ENCODE measurements around the gene NHEJ1. TPM values are rescaled to one million over a fixed set of nuclear protein-coding genes. Genes with fewer than 3 reads are reported as not detected.

The NHEJ1 gene
- polyA plus RNA-seq, 10 donors = 11.6 to 16.2 (median 14.1) TPM

GRCh38 chr2:219125886-219126270, 34.7 kb downstream of the NHEJ1 start:
- no peak for DNase-seq

DNA sequence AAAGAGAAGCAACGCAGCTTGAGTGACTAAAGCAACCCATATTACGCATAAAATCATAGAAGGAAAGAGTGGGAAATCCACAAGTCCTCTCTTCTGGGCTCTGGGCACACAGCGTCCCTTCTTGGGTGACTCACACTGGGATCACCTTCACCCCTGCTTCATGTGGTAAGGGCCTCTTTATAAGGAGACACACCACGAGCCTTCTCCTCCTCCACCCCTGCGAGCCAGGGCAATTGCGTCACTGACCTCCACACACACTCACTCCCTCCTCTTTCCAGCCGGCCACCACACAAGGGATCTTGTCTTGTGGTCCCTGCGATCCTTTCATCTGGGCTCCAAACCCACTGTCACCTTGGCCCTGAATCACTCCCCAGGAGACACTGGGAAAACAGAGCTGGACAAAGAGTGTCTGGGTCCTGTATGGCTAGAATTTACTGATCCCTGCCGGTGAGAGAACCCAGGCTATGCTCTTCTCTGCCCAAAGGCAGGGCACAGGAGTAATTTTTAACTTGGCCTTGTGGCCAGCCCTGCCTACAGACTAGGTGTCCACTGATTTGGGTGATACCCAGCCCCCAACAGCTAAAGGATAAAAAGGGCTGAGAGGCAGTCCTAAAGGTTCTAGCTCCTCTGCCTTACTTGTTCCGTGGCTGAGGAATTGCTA, 35.3 kb downstream of the NHEJ1 start:
- peak in 1 of 3 donors; percentile 4 for DNase-seq

GRCh38 chr2:219124381-219125110, 36.1 kb downstream of the NHEJ1 start:
- no peak for DNase-seq

DNA sequence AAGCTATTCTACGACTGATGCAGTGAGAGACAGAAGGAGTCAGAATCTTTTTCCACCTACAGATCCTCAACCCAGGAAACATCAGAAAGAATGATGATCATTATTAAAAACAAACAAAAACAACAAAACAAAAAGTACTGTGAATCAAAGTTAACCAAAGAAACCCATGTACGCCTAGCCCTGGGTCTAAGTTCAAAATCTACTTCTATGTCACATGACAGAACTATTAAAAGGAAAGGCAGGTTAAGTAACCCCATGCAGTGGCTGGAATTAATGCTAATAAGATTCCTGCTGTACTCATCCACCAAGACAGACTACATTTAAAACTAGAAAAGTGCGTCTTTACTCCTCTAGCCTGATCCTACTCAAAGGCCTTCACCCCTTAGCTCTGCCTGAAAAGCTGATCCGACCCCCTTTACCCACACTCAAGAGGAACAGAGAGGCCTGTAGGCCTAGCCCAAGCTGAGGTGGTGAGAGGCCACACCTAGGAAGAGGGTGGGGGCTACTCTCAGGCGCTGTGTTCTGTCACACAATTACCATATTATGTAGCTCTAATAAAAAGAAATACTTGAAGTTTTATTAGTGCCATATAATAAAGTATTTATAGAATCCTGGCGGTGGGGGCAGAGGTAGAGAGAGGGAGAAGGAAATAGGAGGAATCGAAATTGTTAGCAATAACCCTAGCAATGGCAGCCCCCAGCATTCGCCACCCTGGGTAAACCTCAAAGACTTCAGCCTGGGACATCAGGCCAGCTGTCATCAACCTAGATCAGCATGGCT, 37.1 kb downstream of the NHEJ1 start:
- DNase-seq = no peak

- no peak for DNase-seq
Observed at GRCh38 chr2:219122202-219122980, 38.2 kb downstream of the NHEJ1 start.

GRCh38 chr2:219120082-219120481, 40.5 kb downstream of the NHEJ1 start:
- DNase-seq = no peak

- peak; percentile 15 to 63 (median 40) for DNase-seq
Observed at GRCh38 chr2:219119422-219120043, 41.1 kb downstream of the NHEJ1 start.

DNA sequence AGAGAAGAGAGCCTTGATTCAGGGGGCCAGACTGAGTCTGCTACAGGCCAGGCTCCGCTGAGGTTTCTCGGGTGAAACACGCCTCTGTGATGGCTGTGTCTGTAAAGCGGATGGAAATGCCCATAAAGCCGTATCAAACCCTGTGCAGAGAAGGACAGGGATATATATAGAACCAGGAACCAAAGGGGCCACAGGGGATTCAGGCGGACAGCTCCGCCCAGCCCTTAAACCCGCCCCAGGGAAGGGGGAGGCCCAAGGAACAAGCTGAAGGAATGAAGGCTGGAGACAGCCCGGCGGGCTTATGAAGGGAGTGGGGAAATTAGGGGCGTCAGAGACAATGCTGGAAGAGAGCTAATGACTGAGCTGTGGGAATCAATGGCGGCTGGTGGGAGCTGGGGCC, 42.1 kb downstream of the NHEJ1 start:
- peak in 1 of 3 donors; percentile 21 for DNase-seq

GRCh38 chr2:219116776-219117646, 43.6 kb downstream of the NHEJ1 start:
- DNase-seq = no peak

GRCh38 chr2:219112651-219113338, 47.8 kb downstream of the NHEJ1 start:
- DNase-seq = no peak

DNA sequence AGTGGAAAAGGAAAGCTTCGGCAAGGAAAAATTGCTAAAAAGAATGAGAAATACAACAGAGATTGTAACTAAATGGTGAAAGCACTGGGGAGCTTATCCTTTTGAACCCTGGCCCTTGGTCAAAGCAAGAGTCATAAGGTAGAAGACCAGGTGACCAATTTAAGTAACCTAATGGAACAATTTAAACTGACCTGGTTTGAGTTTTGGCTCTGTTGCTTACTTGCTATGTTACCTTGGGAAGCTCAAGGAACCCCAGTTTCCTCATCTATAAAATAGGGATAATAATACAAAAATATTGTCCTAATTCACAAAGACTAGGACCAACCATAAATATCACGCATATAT, 48.6 kb downstream of the NHEJ1 start:
- DNase-seq = no peak

DNA sequence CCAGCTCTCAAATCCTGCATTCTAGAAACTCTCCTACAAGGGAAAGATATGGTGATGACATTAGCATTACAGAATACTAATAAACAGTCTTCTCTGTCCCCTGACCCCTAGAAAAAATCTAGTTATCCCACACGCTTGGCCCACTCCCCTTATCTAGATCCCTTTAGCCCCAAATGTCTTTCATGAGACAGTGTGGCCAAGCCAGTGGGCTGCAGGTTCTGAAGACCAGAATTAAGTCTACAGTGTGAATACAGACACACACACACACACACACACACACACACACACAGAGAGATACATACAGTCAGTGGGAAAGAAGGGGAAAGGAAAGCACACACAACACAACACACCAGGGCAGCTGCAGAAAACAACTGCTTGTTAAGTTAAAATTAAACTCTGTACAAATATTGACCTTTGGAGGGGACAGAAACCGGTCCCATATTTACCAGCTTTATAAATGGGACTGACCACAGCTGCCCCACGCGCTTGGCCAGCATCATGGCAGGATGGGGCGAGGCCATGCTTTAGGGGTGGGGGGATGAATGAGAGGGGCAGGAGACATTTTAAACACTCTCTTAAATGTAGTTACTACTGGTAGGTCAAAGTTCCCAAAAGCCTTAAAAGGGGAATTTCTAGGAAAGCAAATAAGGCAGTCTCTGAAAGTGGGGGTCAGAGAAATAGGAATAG, 49.1 kb downstream of the NHEJ1 start:
- no peak for DNase-seq

DNA sequence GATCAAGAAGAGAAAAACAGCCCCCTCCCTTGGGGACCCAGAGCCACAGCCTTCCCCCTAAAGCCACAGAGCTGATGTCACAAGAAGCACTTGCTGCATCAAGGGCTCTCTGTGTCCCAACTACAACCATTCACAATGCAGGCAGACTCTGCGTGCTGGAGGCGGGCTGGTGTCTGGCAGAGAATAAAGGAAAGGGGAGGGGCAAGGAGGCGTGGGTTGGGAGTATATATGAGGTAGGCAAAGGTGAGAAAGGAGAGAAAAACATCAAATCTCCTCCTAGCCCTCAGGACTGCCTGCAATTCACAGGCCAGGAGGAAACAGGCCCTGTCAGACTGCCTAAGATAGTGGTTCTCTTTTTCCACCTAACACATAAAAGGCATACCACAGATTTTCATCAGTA, 51.1 kb downstream of the NHEJ1 start:
- no peak for DNase-seq

DNA sequence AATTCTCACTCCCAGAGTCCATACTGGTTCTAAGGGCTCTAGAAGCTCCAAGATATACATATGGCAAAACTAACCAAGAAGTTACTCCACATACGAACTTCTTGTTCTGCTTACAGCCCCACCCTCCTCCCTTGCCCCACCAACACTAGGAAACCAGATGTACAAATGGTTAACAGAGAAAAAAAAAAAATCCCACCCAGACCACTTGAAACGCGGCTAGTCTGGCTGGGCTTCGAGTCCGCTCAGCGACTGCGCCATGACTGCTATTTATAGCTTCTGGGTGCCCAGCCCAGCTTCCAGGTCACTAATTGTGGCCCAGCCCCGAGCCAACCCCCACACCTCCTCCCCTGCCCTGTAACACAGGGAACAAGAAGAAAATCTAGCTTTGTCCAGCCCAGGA, 52.9 kb downstream of the NHEJ1 start:
- no peak for DNase-seq

DNA sequence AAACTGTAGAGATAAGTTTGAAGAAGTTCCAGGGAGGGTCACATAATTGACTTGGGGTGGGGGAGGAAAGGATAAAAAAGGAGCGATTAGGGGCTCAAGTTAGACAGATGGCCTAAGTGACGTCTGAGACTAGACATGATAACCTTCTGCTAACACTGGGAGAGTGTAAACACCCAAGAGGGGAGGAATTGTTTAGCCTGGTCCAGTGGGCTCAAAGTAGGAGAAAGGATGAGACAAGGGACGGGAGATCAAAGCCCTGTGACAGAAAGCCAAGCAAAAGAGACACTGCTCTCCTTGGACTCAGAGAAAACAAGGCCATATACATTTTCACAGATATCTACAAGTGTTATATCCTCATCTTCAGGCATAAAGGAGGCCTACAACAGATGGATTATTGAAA, 54.4 kb downstream of the NHEJ1 start:
- DNase-seq = no peak

DNA sequence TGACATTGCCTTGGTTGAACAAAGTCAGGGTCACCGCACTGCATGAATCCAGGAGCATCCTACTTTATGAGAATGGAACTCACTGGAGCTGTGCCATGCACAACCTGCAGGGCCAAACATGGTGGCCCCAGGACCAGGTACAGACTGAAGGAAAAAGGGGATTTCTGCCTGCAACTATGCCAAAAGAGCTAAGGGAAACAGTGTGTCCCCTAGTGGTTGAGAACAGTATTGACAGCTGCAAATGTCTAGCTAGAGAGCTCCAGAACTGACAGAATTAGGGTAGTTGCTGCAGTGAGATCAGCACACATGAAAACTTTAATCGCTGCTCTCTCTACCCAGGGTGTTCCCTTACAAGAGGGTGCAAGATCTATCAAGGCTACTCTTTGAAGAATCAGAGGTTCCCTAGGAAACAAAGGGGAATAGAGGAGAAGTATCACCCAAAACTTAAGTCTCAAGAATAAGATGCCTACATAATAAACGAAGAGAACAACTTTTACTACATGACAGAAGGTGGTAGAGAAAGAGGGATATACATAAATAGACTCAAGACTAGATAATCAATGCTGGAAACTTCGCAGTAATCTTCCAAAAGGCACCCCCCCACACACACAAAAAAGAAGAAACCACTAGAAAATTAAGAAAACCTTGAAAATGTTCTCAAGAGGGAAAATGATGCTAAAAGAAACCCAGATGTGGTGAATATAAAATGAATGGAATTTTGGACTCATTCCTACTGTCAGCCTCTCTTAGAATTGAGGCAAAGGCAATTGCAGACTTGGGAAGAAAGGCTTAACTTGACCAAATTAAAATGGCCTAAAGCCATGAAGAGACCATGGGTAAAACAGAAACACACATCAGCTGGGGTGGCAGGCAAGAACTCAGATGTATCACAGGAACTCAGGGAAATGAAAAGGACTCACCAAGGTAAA, 56.2 kb downstream of the NHEJ1 start:
- no peak for DNase-seq

DNA sequence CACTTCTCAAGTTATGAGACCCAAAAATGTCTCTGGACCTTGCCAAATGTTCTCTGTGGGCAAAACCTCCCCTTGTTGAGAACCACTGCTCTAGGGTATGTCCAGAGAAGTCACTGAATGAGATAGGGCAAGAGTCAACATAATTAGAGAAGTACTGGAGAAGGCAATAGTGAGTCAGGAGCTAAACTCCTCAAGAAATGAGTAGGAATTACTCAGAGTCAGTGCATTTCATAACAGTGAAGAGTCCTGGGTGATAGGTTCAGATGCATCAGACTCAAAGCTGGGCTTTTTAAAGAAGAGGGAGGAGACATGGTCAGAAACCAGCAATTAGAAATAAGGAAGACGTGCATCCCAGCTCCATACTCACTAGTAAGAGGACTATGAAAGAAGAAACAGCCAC, 61.3 kb downstream of the NHEJ1 start:
- no peak for DNase-seq

- DNase-seq = no peak
Observed at GRCh38 chr2:219095406-219095935, 65.1 kb downstream of the NHEJ1 start.

Measured in muscle of back (tissue), 11 donors.